ENCODE measurements around the gene PDGFB. TPM values are rescaled to one million over a fixed set of nuclear protein-coding genes. Genes with fewer than 3 reads are reported as not detected.

Gene PDGFB
- polyA plus RNA-seq, 4 donors: 0.22 to 7.5 (median 2.8) TPM

Other genes starting within 250 kb of the PDGFB start
- 10 to 100 TPM in 2 of 4 donors, 1 to 10 TPM in 2; 2.2 to 16.3 (median 11.2) TPM for gene APOBEC3C, start 230.7 kb downstream of the PDGFB start, polyA plus RNA-seq
- 1 to 10 TPM in 3 of 4 donors, not detected in 1; 1.1 to 2.9 (median 2.4) TPM for gene APOBEC3D, start 223.9 kb downstream of the PDGFB start, polyA plus RNA-seq
- 1 to 10 TPM; 3.1 to 4.4 (median 3.6) TPM for gene APOBEC3F, start 204.1 kb downstream of the PDGFB start, polyA plus RNA-seq
- 1 to 10 TPM; 1.3 to 8.0 (median 5.9) TPM for gene APOBEC3G, start 167.7 kb downstream of the PDGFB start, polyA plus RNA-seq
- under 1 TPM in 2 of 4 donors, not detected in 2; 0.12 to 0.22 TPM for gene APOBEC3H, start 147.7 kb downstream of the PDGFB start, polyA plus RNA-seq
- gene CBX7, start 92.3 kb downstream of the PDGFB start, polyA plus RNA-seq: 10 to 100 TPM in 3 of 4 donors, 1 to 10 TPM in 1; 9.8 to 29.8 (median 21.2) TPM
- gene RPL3, start 74.6 kb upstream of the PDGFB start, polyA plus RNA-seq: 1,000 to 10,000 TPM; 1,757 to 4,298 (median 3,733) TPM
- 10 to 100 TPM in 1 of 4 donors, 1 to 10 TPM in 2, not detected in 1; 1.4 to 10.7 (median 6.6) TPM for gene SYNGR1, start 105.0 kb upstream of the PDGFB start, polyA plus RNA-seq
- gene TAB1, start 154.8 kb upstream of the PDGFB start, polyA plus RNA-seq: 10 to 100 TPM; 11.1 to 23.0 (median 17.0) TPM
- gene MGAT3, start 212.0 kb upstream of the PDGFB start, polyA plus RNA-seq: 10 to 100 TPM; 11.1 to 30.1 (median 17.2) TPM